ENCODE results near the gene TRIP6.

The TRIP6 gene

GRCh38 chr7:100823534-100823933 lies 43.7 kb upstream of the TRIP6 start:
- H3K27ac ChIP-seq, result no peak overlapping the region
- no peak for TF ChIP-seq CTCF (conservative IDR thresholded peaks at IDR 0.05)

- no peak overlapping the region for H3K27ac ChIP-seq
- no peak for TF ChIP-seq CTCF (conservative IDR thresholded peaks at IDR 0.05)
Observed at GRCh38 chr7:100824499-100825214, 42.5 kb upstream of the TRIP6 start.

- H3K27ac ChIP-seq, result no peak overlapping the region
- no peak for TF ChIP-seq CTCF (conservative IDR thresholded peaks at IDR 0.05)
Observed at GRCh38 chr7:100825215-100825671, 41.9 kb upstream of the TRIP6 start.

- no peak; the same call in 1 of the 2 replicates for TF ChIP-seq CTCF (conservative IDR thresholded peaks at IDR 0.05)
- H3K27ac ChIP-seq, result no peak overlapping the region
Observed at GRCh38 chr7:100825751-100826513, 41.3 kb upstream of the TRIP6 start.

- TF ChIP-seq CTCF (conservative IDR thresholded peaks at IDR 0.05), result no peak
- H3K27ac ChIP-seq, result peak overlapping the region; percentile 47; the same call in 1 of the 2 replicates
Observed at GRCh38 chr7:100826514-100827329, 40.5 kb upstream of the TRIP6 start.

GRCh38 chr7:100827330-100828226 lies 39.6 kb upstream of the TRIP6 start, which contains the start of gene EPHB4:
Gene EPHB4 (minus strand): TSS chr7:100827523. CDS start chr7:100827030, 493 bp downstream.
- H3K27ac ChIP-seq, result peak within 1 kb of the TSS; percentile 47; the same call in 1 of the 2 replicates
- TF ChIP-seq CTCF (conservative IDR thresholded peaks at IDR 0.05), result peak; percentile 39; the same call in 1 of the 2 replicates

All from VCaP (cell line).